ENCODE data around the gene CPA2. TPM values are rescaled to one million over a fixed set of nuclear protein-coding genes. Genes with fewer than 3 reads are reported as not detected.
"Not testable (repeated sequence)": the region's sequence is repeated elsewhere in the genome, so short reads cannot be mapped to it uniquely, and the experiment has no call there.

CPA2 gene
- total and polyA plus RNA-seq, 2 experiments from 2014 or later = 198 to 303 TPM

DNA sequence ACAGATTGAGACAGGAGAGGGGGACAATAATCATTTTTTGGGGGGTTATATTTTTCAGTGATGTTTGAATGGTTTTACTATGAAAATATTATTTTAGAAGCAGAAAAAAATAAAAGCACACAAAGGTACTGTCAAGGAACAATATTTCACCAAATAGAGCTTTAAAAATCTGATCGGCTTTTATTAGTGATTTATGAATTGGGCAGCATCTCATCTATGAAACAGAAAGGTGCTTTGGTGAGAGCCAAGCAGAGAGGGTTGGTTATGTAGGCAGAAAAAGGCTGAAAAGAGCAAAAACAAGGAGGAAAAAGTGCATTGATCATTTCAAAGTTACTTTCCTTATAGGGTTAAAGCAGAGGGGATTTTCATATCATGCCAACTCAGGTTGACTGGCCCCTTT lies 26.4 kb upstream of the CPA2 start:
- DNase-seq (ENCODE audit: low spot score) = no peak
- no peak overlapping the region for H3K4me3 ChIP-seq
- H3K36me3 ChIP-seq (replicated peaks; ENCODE audit: insufficient read depth, low read depth) = no peaks in the 10 kb centered on the region
- H2AFZ ChIP-seq = no peak overlapping the region
- H4K20me1 ChIP-seq (ENCODE audit: insufficient read depth, poor library complexity, severe bottlenecking) = no peaks in the 10 kb centered on the region
- H3K79me2 ChIP-seq = no peaks in the 10 kb centered on the region
- TF ChIP-seq CTCF (IDR thresholded peaks at IDR 0.05; ENCODE audit: poor library complexity) = no peak
- no peak for TF ChIP-seq EZH2 (IDR thresholded peaks at IDR 0.05; ENCODE audit: borderline replicate concordance)
- no peak for TF ChIP-seq EZH2phosphoT487 (IDR thresholded peaks at IDR 0.05; ENCODE audit: low read depth, severe bottlenecking, unreplicated experiment)
- no peaks in the 10 kb centered on the region for H3K9me2 ChIP-seq (replicated peaks; ENCODE audit: insufficient read depth)
- H3K27me3 ChIP-seq = no peaks in the 10 kb centered on the region
- no peaks in the 10 kb centered on the region for H3K9me3 ChIP-seq (ENCODE audit: low read depth)
- no peaks in the 10 kb centered on the region for H3K4me1 ChIP-seq (ENCODE audit: insufficient read depth)
- H3K27ac ChIP-seq = no peak overlapping the region
- 96% methylated on average over 1 of the region's 1 CpG for WGBS (ENCODE audit: low lambda C conversion rate, missing lambda C conversion rate)
- no peak overlapping the region for H3K4me2 ChIP-seq

- no peak overlapping the region for H3K4me3 ChIP-seq
- no peak overlapping the region for H3K4me2 ChIP-seq
- 36% methylated on average over 5 of the region's 5 CpGs for WGBS (ENCODE audit: low lambda C conversion rate, missing lambda C conversion rate)
- no peaks in the 10 kb centered on the region for H3K9me2 ChIP-seq (replicated peaks; ENCODE audit: insufficient read depth)
- no peak overlapping the region for H2AFZ ChIP-seq
- H3K36me3 ChIP-seq (replicated peaks; ENCODE audit: insufficient read depth, low read depth) = no peaks in the 10 kb centered on the region
- H3K27me3 ChIP-seq = no peaks in the 10 kb centered on the region
- peak; percentile 56 for DNase-seq (ENCODE audit: low spot score)
- no peaks in the 10 kb centered on the region for H4K20me1 ChIP-seq (ENCODE audit: insufficient read depth, poor library complexity, severe bottlenecking)
- no peak overlapping the region for H3K27ac ChIP-seq
- no peak for TF ChIP-seq EZH2 (IDR thresholded peaks at IDR 0.05; ENCODE audit: borderline replicate concordance)
- no peak for TF ChIP-seq EZH2phosphoT487 (IDR thresholded peaks at IDR 0.05; ENCODE audit: low read depth, severe bottlenecking, unreplicated experiment)
- peak; percentile 59 for TF ChIP-seq CTCF (IDR thresholded peaks at IDR 0.05; ENCODE audit: poor library complexity)
- H3K9me3 ChIP-seq (ENCODE audit: low read depth) = no peaks in the 10 kb centered on the region
- H3K79me2 ChIP-seq = no peaks in the 10 kb centered on the region
- no peaks in the 10 kb centered on the region for H3K4me1 ChIP-seq (ENCODE audit: insufficient read depth)
Observed at GRCh38 chr7:130242198-130243014, 24.3 kb upstream of the CPA2 start.

DNA sequence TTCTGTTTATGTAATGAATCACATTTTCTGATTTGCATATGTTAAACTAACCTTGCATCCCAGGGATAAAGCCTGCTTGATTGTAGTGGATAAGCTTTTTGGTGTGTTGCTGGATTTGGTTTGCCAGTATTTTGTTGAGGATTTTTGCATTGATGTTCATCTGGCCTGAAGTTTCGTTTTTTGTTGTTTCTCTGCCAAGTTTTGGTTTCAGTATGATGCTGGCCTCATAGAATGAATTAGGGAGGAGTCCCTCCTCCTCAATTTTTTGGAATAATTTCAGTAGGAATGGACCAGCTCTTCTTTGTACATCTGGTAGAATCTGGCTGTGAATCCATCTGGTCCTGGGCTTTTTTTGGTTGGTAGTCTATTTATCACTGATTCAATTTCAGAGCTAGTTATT lies 23.2 kb upstream of the CPA2 start:
- not testable (repeated sequence) for H2AFZ ChIP-seq; H3K4me3 ChIP-seq; H3K27me3 ChIP-seq; DNase-seq (ENCODE audit: low spot score); H3K9me2 ChIP-seq (replicated peaks; ENCODE audit: insufficient read depth); H3K4me1 ChIP-seq (ENCODE audit: insufficient read depth); H3K4me2 ChIP-seq; H3K9me3 ChIP-seq (ENCODE audit: low read depth); H3K79me2 ChIP-seq; H4K20me1 ChIP-seq (ENCODE audit: insufficient read depth, poor library complexity, severe bottlenecking); H3K36me3 ChIP-seq (replicated peaks; ENCODE audit: insufficient read depth, low read depth); H3K27ac ChIP-seq
- WGBS (ENCODE audit: low lambda C conversion rate, missing lambda C conversion rate) = 68% methylated on average over 1 of the region's 1 CpG

- H3K4me2 ChIP-seq; H3K4me3 ChIP-seq; H3K27me3 ChIP-seq; H4K20me1 ChIP-seq (ENCODE audit: insufficient read depth, poor library complexity, severe bottlenecking); H3K9me3 ChIP-seq (ENCODE audit: low read depth); H3K4me1 ChIP-seq (ENCODE audit: insufficient read depth); H3K36me3 ChIP-seq (replicated peaks; ENCODE audit: insufficient read depth, low read depth); H2AFZ ChIP-seq; DNase-seq (ENCODE audit: low spot score); H3K79me2 ChIP-seq; H3K27ac ChIP-seq; H3K9me2 ChIP-seq (replicated peaks; ENCODE audit: insufficient read depth): not testable (repeated sequence)
- WGBS (ENCODE audit: low lambda C conversion rate, missing lambda C conversion rate) = 92% methylated on average over 1 of the region's 1 CpG
Observed at GRCh38 chr7:130246491-130246890, 20.2 kb upstream of the CPA2 start.

DNA sequence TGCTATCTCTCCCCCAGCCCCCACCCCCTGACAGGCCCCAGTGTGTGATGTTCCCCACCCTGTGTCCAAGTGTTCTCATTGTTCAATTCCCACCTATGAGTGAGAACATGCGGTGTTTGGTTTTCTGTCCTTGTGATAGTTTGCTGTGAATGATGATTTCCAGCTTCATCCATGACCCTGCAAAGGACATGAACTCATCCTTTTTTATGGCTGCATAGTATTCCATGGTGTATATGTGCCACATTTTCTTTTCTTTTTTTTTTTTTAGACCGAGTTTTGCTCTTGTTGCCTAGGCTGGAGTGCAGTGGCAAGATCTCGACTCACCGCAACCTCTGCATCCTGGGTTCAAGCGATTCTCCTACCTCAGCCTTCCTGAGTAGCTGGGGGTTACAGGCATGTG lies 17.8 kb upstream of the CPA2 start:
- not testable (repeated sequence) for H3K36me3 ChIP-seq (replicated peaks; ENCODE audit: insufficient read depth, low read depth); H3K4me2 ChIP-seq; H3K4me3 ChIP-seq; H2AFZ ChIP-seq; DNase-seq (ENCODE audit: low spot score); H3K9me3 ChIP-seq (ENCODE audit: low read depth); H3K27ac ChIP-seq; H3K79me2 ChIP-seq; H3K27me3 ChIP-seq; H4K20me1 ChIP-seq (ENCODE audit: insufficient read depth, poor library complexity, severe bottlenecking); H3K9me2 ChIP-seq (replicated peaks; ENCODE audit: insufficient read depth); H3K4me1 ChIP-seq (ENCODE audit: insufficient read depth)
- WGBS (ENCODE audit: low lambda C conversion rate, missing lambda C conversion rate) = 100% methylated on average over 5 of the region's 5 CpGs

GRCh38 chr7:130249626-130250025 lies 17.0 kb upstream of the CPA2 start:
- not testable (repeated sequence) for H3K36me3 ChIP-seq (replicated peaks; ENCODE audit: insufficient read depth, low read depth); H3K4me3 ChIP-seq; H3K9me3 ChIP-seq (ENCODE audit: low read depth); H4K20me1 ChIP-seq (ENCODE audit: insufficient read depth, poor library complexity, severe bottlenecking); H2AFZ ChIP-seq; H3K79me2 ChIP-seq; H3K9me2 ChIP-seq (replicated peaks; ENCODE audit: insufficient read depth); H3K4me1 ChIP-seq (ENCODE audit: insufficient read depth); H3K27me3 ChIP-seq; DNase-seq (ENCODE audit: low spot score); H3K4me2 ChIP-seq; H3K27ac ChIP-seq
- WGBS (ENCODE audit: low lambda C conversion rate, missing lambda C conversion rate) = 91% methylated on average over 3 of the region's 3 CpGs

Data from hepatocyte (in vitro differentiated cells).